Tibial nerve (tissue), 4 donors: ENCODE data around the gene BGN. TPM values are rescaled to one million over a fixed set of nuclear protein-coding genes. Genes with fewer than 3 reads are reported as not detected.

Source experiments
- DNase-seq, 2 donors: peaks; one replicate each; pipeline ENCODE4 v3.0.0-alpha.2; 2019; ENCODE audit warnings: low spot score in 2 of 2
- H3K27ac ChIP-seq, 4 donors: fragments of 200-600 bp; sonication (generic) in 3 of 4; one replicate each; pipeline ENCODE4 v1.5.1; 2017 to 2019; ENCODE audit warnings: mild to moderate bottlenecking in 1 of 4
- H3K27me3 ChIP-seq, 2 donors: fragments of 200-600 bp; sonication (generic) in 1 of 2; one replicate each; pipeline versions ENCODE4 v1.5.1 to v1.6.0; 2017 to 2019
- H3K36me3 ChIP-seq, 3 donors: fragments of 200-600 bp; sonication (generic); one replicate each; pipeline ENCODE4 v1.5.1; 2018 to 2019
- H3K4me1 ChIP-seq, 4 donors: fragments of 200-600 bp; sonication (generic) in 3 of 4; one replicate each; pipeline ENCODE4 v1.5.1; 2017 to 2019
- H3K4me3 ChIP-seq, 4 donors: fragments of 200-600 bp; sonication (generic) in 3 of 4; one replicate each; pipeline ENCODE4 v1.5.1; 2017 to 2019; ENCODE audit warnings: mild to moderate bottlenecking in 1 of 4, moderate library complexity in 1 of 4
- H3K9me3 ChIP-seq, 4 donors: fragments of 200-600 bp; sonication (generic) in 3 of 4; one replicate each; pipeline ENCODE4 v1.5.1; 2017 to 2019
- EP300 ChIP-seq, 2 donors: sonication (generic); formaldehyde crosslinking; IDR thresholded peaks; one replicate each; pipeline ENCODE4 v1.6.1; 2017; ENCODE audit warnings: antibody characterized with exemption in 2 of 2, mild to moderate bottlenecking in 1 of 2
- POLR2A ChIP-seq, 2 donors: fragments of 450-650 bp; IDR thresholded peaks; one replicate each; pipeline ENCODE4 v1.6.1; 2017; ENCODE audit warnings: antibody characterized with exemption in 2 of 2, mild to moderate bottlenecking in 2 of 2, moderate library complexity in 2 of 2
- WGBS, 2 donors: methylation state at CpG; one replicate each; pipeline ENCODE4 v1.1.5; 2018; 5-methylcytosine and 5-hydroxymethylcytosine counted together
- total RNA-seq, 4 donors: library from RNA; depleted of rRNA; stranded (reverse); fragments of >200 nt; gene quantifications; one replicate each; pipeline ENCODE4 v1.1.0, GENCODE V29; 2016
- TF ChIP-seq, protein P1 (sequence below), 5 experiments: fragments of 200-600 bp in 3 of 5; fragments of 450-650 bp in 2 of 5; sonication (generic) in 3 of 5; IDR thresholded peaks; one replicate each; pipeline ENCODE4 v1.5.1; 2016 to 2019; ENCODE audit warnings: antibody characterized with exemption in 5 of 5, mild to moderate bottlenecking in 3 of 5, moderate library complexity in 2 of 5

Gene BGN
- total RNA-seq, 4 donors from 2014 or later, result 25.6 to 103 (median 59.0) TPM

DNA sequence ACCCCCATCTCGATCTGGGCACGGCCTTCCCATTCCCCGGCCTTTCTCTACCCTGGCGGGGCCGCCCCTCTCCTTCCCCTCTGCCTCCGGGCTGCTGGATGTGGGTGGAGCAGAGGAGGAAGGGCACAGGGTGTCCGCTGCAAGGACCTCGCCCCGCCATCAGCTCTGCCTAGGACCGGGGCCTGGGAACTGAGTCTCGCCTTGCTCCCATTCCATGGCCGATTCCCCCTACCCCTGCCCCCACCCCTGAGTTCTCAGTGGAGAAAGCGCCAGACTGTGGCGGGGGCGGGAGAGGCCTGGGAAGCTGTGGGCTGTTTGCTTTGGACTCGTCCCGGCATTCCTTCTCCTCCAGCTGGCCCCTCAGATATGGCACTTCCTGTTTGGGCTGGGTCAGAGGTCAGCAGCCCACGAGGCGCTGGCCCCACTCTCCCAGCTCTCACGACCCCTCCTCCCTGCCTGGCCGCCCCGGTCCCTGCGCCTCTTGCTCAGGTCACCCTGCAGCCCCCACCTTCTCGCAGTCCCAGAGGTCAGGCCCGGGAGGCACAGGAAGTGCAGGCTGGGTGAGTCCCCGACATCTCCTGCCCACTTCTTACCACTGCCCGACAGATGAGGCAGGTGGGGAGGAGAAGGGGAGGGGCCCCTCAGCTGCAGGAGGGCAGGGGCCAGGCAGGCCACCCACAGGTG, 6.4 kb upstream of the BGN start:
- no peaks in the 10 kb centered on the region for H3K9me3 ChIP-seq
- H3K36me3 ChIP-seq, result no peaks in the 10 kb centered on the region
- TF ChIP-seq POLR2A (IDR thresholded peaks at IDR 0.05) (no peak), EP300 (IDR thresholded peaks at IDR 0.05) (no peak)
- TF ChIP-seq, protein P1, sequence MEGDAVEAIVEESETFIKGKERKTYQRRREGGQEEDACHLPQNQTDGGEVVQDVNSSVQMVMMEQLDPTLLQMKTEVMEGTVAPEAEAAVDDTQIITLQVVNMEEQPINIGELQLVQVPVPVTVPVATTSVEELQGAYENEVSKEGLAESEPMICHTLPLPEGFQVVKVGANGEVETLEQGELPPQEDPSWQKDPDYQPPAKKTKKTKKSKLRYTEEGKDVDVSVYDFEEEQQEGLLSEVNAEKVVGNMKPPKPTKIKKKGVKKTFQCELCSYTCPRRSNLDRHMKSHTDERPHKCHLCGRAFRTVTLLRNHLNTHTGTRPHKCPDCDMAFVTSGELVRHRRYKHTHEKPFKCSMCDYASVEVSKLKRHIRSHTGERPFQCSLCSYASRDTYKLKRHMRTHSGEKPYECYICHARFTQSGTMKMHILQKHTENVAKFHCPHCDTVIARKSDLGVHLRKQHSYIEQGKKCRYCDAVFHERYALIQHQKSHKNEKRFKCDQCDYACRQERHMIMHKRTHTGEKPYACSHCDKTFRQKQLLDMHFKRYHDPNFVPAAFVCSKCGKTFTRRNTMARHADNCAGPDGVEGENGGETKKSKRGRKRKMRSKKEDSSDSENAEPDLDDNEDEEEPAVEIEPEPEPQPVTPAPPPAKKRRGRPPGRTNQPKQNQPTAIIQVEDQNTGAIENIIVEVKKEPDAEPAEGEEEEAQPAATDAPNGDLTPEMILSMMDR (IDR thresholded peaks at IDR 0.05), result no peak
- no peaks in the 10 kb centered on the region for H3K27me3 ChIP-seq
- H3K4me3 ChIP-seq, result no peak overlapping the region
- peaks cover 0 to 22% (median 7%) of the 10 kb centered on the region in 4 donors for H3K4me1 ChIP-seq
- peak overlapping the region in 2 of 4 donors; percentile 38 to 58 for H3K27ac ChIP-seq
- no peak for DNase-seq
- WGBS, 2 donors, result 50% methylated on average over 27 of the region's 27 CpGs; no CpG with 5 or more reads in 1 of the 2 donors

DNA sequence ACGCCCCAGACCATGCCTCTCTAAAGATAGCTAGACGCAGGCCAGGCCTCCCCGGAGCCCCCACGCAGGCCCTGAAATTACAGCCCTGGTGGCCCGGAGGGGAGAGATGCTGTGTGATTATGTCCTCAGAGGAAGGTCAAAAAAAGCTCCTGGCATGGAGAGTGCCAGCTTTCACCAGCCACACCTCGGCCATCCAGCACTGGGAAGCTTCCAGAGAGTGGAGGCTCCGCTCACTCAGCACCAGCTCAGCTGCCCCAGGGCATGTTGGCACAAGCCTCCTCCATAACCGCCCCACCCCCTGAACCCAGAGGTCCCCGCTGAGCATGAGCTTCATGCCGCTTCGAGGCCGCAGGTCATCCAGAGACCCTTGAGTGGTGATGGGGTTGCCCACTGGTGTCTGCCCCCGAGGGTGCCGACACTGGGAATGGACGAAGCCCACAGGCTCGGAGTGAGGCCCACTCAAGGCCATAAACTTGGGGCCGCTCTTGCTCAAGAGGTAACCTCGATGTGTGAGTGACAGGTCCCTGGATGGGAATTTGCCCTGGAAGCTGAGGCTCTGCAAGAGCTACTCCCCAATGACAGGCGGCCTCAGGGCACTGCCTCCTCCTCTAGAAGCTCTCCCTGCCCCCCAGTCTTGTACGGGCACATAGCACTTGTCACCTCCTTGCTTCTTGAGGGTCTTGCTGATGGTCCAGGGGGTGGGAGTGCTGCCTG, 4.4 kb upstream of the BGN start:
- no peak for DNase-seq
- Histone ChIP-seq H3K4me3 (no peak overlapping the region), H3K27me3 (no peaks in the 10 kb centered on the region), H3K9me3 (no peaks in the 10 kb centered on the region), H3K4me1 (peaks cover 0 to 41% (median 7%) of the 10 kb centered on the region in 4 donors), H3K27ac (no peak overlapping the region), H3K36me3 (no peaks in the 10 kb centered on the region)
- WGBS, 2 donors, result 73 to 85% methylated on average over 5 to 19 of the region's 20 CpGs
- TF ChIP-seq EP300 (IDR thresholded peaks at IDR 0.05) (no peak), POLR2A (IDR thresholded peaks at IDR 0.05) (no peak)
- TF ChIP-seq, protein P1 (IDR thresholded peaks at IDR 0.05), result no peak

DNA sequence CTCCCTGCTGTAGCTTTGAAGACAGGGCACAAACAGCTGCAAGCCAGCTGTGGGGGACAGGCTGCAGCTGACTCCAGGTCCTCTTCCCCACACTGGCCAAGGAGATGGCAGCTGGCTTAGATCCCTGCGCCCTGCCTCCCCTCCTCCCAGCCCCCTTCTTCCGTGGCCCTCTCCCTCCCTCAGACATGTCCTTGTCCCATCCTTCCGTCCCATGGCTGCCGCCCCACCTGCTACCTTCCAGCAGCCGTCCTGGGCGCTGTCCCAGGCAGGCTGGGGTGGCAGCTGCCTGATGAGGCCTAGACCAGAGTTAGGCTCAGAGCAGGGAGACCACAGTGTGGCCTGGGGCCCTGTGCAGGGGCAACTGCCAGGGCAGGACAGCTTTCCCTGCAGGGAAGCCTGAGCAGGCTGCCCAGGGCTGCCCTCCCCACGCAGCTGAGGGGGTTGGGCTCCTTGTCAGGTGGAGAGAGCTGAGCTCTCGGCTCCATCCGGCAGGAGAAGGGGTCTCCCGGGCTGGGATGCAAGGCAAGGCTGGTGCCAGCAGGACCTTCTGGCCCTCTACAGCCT, 3.3 kb upstream of the BGN start:
- no peak for DNase-seq
- Histone ChIP-seq H3K9me3 (no peaks in the 10 kb centered on the region), H3K36me3 (no peaks in the 10 kb centered on the region), H3K27me3 (no peaks in the 10 kb centered on the region), H3K27ac (no peak overlapping the region), H3K4me3 (no peak overlapping the region), H3K4me1 (peaks cover 0 to 52% (median 7%) of the 10 kb centered on the region in 4 donors)
- TF ChIP-seq, protein P1 (IDR thresholded peaks at IDR 0.05), result no peak
- TF ChIP-seq POLR2A (IDR thresholded peaks at IDR 0.05) (no peak), EP300 (IDR thresholded peaks at IDR 0.05) (no peak)
- WGBS, 2 donors, result 71 to 86% methylated on average over 6 to 10 of the region's 10 CpGs

DNA sequence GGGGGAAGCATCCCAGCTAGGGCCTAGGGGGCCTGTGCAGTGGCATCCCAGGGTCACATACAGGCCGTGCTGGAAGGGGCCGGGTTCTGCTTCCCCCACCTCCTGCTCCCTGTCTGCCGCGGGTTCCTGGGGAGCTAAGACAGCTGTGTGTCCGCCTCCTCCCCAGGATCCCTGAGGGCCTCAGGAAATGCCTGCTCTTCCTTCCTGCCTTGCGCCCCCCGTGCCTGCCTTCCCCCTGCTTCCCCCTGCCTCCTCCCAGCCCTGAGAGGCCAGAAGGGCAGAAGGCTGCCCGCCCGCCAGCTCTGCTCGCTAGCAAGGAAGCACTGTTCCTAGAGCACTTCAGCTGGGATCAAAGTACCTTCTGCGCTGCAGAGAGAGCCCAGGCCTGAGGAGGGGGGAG, 2.9 kb upstream of the BGN start:
- WGBS, 2 donors, result 68% methylated on average over 10 of the region's 11 CpGs; no CpG with 5 or more reads in 1 of the 2 donors
- no peak for TF ChIP-seq EP300 (IDR thresholded peaks at IDR 0.05)
- TF ChIP-seq, protein P1 (IDR thresholded peaks at IDR 0.05), result no peak
- TF ChIP-seq POLR2A (IDR thresholded peaks at IDR 0.05), result no peak
- no peaks in the 10 kb centered on the region for H3K9me3 ChIP-seq
- H3K27me3 ChIP-seq, result no peaks in the 10 kb centered on the region
- no peaks in the 10 kb centered on the region for H3K36me3 ChIP-seq
- H3K4me1 ChIP-seq, result peaks cover 0 to 55% (median 7%) of the 10 kb centered on the region in 4 donors
- no peak overlapping the region for H3K4me3 ChIP-seq
- DNase-seq, result no peak
- H3K27ac ChIP-seq, result peak overlapping the region in 1 of 4 donors; percentile 28

DNA sequence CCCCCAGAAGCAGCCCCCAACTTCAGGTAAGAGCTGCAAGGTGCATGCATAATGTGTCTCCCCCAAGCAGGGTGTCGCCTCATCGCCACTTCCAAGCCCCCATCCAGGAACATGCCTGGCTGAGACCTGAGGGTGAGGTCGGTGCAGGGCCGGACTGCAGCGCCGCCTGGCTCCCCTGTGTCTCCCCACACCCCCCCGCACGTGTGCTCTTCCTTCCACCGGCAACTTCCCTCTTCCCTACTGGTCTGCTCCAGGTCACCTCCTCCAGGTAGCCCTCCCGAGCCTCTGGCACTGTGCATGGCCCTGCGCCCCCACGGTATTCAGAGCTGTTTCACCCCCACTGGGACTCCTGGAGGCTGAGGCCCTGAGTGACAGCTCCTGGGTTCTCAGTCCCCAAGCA, 2.2 kb upstream of the BGN start:
- Histone ChIP-seq H3K4me1 (peaks cover 0 to 50% (median 6%) of the 10 kb centered on the region in 4 donors), H3K9me3 (no peaks in the 10 kb centered on the region), H3K27me3 (no peaks in the 10 kb centered on the region), H3K36me3 (no peaks in the 10 kb centered on the region), H3K27ac (peak overlapping the region in 1 of 4 donors; percentile 28), H3K4me3 (no peak overlapping the region)
- 86 to 88% methylated on average over 6 to 12 of the region's 12 CpGs for WGBS, 2 donors
- no peak for DNase-seq
- no peak for TF ChIP-seq POLR2A (IDR thresholded peaks at IDR 0.05)
- TF ChIP-seq, protein P1 (IDR thresholded peaks at IDR 0.05), result no peak
- TF ChIP-seq EP300 (IDR thresholded peaks at IDR 0.05), result no peak
